AG09309 (cell line): ENCODE results near the gene PLEKHM3.

Source experiments
- DNase-seq: peaks from one replicate; pipeline ENCODE4 v3.0.0-alpha.2; 2010; ENCODE audit warnings: low read depth
- H3K4me3 ChIP-seq: 2 replicates; pipeline ENCODE4 v1.5.1; 2011; ENCODE audit warnings: mild to moderate bottlenecking, low read depth, low read length, moderate library complexity; ENCODE audit not compliant: control insufficient read depth
- CTCF ChIP-seq: IDR thresholded peaks from 2 replicates; pipeline ENCODE4 v1.5.1; 2011; ENCODE audit warnings: mild to moderate bottlenecking, low read depth, low read length, inconsistent platforms; ENCODE audit not compliant: insufficient read depth, control insufficient read depth; ENCODE audit errors: missing control alignments

Gene PLEKHM3

GRCh38 chr2:207970147-207970825 lies 55.0 kb downstream of the PLEKHM3 start:
- H3K4me3 ChIP-seq = no peak overlapping the region
- no peak for TF ChIP-seq CTCF
- no peak for DNase-seq

- TF ChIP-seq CTCF = no peak
- DNase-seq = no peak
- no peak overlapping the region for H3K4me3 ChIP-seq
Measured at GRCh38 chr2:207969249-207969648, 56.1 kb downstream of the PLEKHM3 start.

GRCh38 chr2:207967121-207967520 lies 58.2 kb downstream of the PLEKHM3 start:
- H3K4me3 ChIP-seq = no peak overlapping the region
- no peak for TF ChIP-seq CTCF
- DNase-seq = no peak

GRCh38 chr2:207960911-207961310 lies 64.4 kb downstream of the PLEKHM3 start:
- no peak for TF ChIP-seq CTCF
- no peak overlapping the region for H3K4me3 ChIP-seq
- no peak for DNase-seq

- no peak overlapping the region for H3K4me3 ChIP-seq
- DNase-seq = no peak
- no peak for TF ChIP-seq CTCF
Measured at GRCh38 chr2:207960090-207960489, 65.2 kb downstream of the PLEKHM3 start.

- no peak for TF ChIP-seq CTCF
- no peak overlapping the region for H3K4me3 ChIP-seq
- DNase-seq = no peak
Measured at GRCh38 chr2:207956771-207957170, 68.6 kb downstream of the PLEKHM3 start.
